GM23338 (cell line): ENCODE data around the gene CUX1. TPM values are rescaled to one million over a fixed set of nuclear protein-coding genes. Genes with fewer than 3 reads are reported as not detected.
"Not testable (repeated sequence)": the region's sequence is repeated elsewhere in the genome, so short reads cannot be mapped to it uniquely, and the experiment has no call there.

Source experiments
- ATAC-seq: fragments of 200-7000 bp; cut with Tn5 transposase; 3 replicates; pipeline ENCODE4 v1.9.1; 2020
- DNase-seq: peaks from one replicate; pipeline ENCODE4 v3.0.0-alpha.2; 2015; ENCODE audit warnings: low spot score
- H2AFZ ChIP-seq: fragments of 200-600 bp; sonication (generic); 2 replicates; pipeline ENCODE4 v1.8.0; 2016; ENCODE audit warnings: antibody characterized with exemption, mild to moderate bottlenecking, moderate library complexity
- H3F3A ChIP-seq: fragments of 200-600 bp; sonication (generic); replicated peaks from 2 replicates; pipeline ENCODE4 v1.8.0; 2017; ENCODE audit warnings: antibody characterized with exemption, mixed run types, low read depth
- H3K27ac ChIP-seq: fragments of 200-600 bp; sonication (generic); 2 replicates; pipeline ENCODE4 v1.6.1; 2016; ENCODE audit warnings: low read depth
- H3K27me3 ChIP-seq: fragments of 200-600 bp; sonication (generic); 2 replicates; pipeline ENCODE4 v1.8.0; 2016; ENCODE audit warnings: mild to moderate bottlenecking, mixed run types, moderate library complexity; ENCODE audit not compliant: insufficient read depth
- H3K36me3 ChIP-seq: fragments of 200-600 bp; sonication (generic); 2 replicates; pipeline ENCODE4 v1.8.0; 2016; ENCODE audit warnings: mild to moderate bottlenecking; ENCODE audit not compliant: insufficient read depth
- H3K4me1 ChIP-seq: fragments of 200-600 bp; sonication (generic); 2 replicates; pipeline ENCODE4 v1.8.0; 2016; ENCODE audit warnings: mild to moderate bottlenecking, moderate library complexity; ENCODE audit not compliant: insufficient read depth
- H3K4me2 ChIP-seq: fragments of 200-600 bp; sonication (generic); 2 replicates; pipeline ENCODE4 v1.7.1; 2017; ENCODE audit warnings: mixed run types
- H3K4me3 ChIP-seq: fragments of 200-600 bp; sonication (generic); 2 replicates; pipeline ENCODE4 v1.6.1; 2016; ENCODE audit warnings: mixed run types
- H3K79me2 ChIP-seq: fragments of 200-600 bp; sonication (generic); replicated peaks from 2 replicates; pipeline ENCODE4 v1.8.0; 2017; ENCODE audit warnings: mild to moderate bottlenecking; ENCODE audit not compliant: insufficient read depth
- H3K9me2 ChIP-seq: fragments of 200-600 bp; sonication (generic); 2 replicates; pipeline ENCODE4 v1.8.0; 2017; ENCODE audit not compliant: insufficient read depth
- H4K20me1 ChIP-seq: fragments of 200-600 bp; sonication (generic); replicated peaks from 2 replicates; pipeline ENCODE4 v1.8.0; 2017; ENCODE audit warnings: mild to moderate bottlenecking; ENCODE audit not compliant: insufficient read depth
- H3K27ac Mint-ChIP-seq: 2 replicates; pipeline ENCODE4 v1.8.0; 2020; ENCODE audit warnings: inconsistent platforms, mild to moderate bottlenecking, moderate library complexity, mixed read lengths
- H3K27me3 Mint-ChIP-seq: 3 replicates; pipeline ENCODE4 v1.8.0; 2022; ENCODE audit warnings: low read depth, mild to moderate bottlenecking, moderate library complexity, mixed read lengths, inconsistent platforms; ENCODE audit not compliant: insufficient read depth, poor library complexity
- H3K36me3 Mint-ChIP-seq: 3 replicates; pipeline ENCODE4 v1.8.0; 2021; ENCODE audit warnings: low read depth, mild to moderate bottlenecking, inconsistent platforms, moderate library complexity, mixed read lengths
- H3K4me1 Mint-ChIP-seq: 3 replicates; pipeline ENCODE4 v1.8.0; 2020; ENCODE audit warnings: mild to moderate bottlenecking, inconsistent platforms, mixed read lengths
- H3K4me3 Mint-ChIP-seq: 3 replicates; pipeline ENCODE4 v1.8.0; 2021; ENCODE audit warnings: moderate library complexity, mild to moderate bottlenecking, inconsistent platforms, mixed read lengths
- H3K9me3 Mint-ChIP-seq: 3 replicates; pipeline ENCODE4 v1.8.0; 2020; ENCODE audit warnings: moderate library complexity, mild to moderate bottlenecking, inconsistent platforms, mixed read lengths
- CREB1 ChIP-seq: fragments of 250-450 bp; sonication (Bioruptor Pico); IDR thresholded peaks from 2 replicates; pipeline ENCODE4 v1.5.0; 2020; ENCODE audit warnings: low read depth, mild to moderate bottlenecking, moderate library complexity
- EZH2phosphoT487 ChIP-seq: fragments of 200-600 bp; sonication (generic); IDR thresholded peaks from one replicate; pipeline ENCODE4 v1.8.1; 2018; ENCODE audit warnings: antibody characterized with exemption; ENCODE audit not compliant: unreplicated experiment
- REST ChIP-seq: IDR thresholded peaks from one replicate; pipeline ENCODE4 v1.6.1; 2018; ENCODE audit warnings: antibody characterized with exemption; ENCODE audit not compliant: unreplicated experiment
- ZNF114 ChIP-seq: fragments of 250-450 bp; sonication (Bioruptor Pico); IDR thresholded peaks from 2 replicates; pipeline ENCODE4 v1.5.0; 2020; ENCODE audit warnings: mild to moderate bottlenecking, moderate library complexity
- ZNF331 ChIP-seq: fragments of 250-450 bp; sonication (Bioruptor Pico); IDR thresholded peaks from 2 replicates; pipeline ENCODE4 v1.5.0; 2020; ENCODE audit warnings: low read depth, mild to moderate bottlenecking, moderate library complexity
- ZNF462 ChIP-seq: fragments of 250-450 bp; sonication (Bioruptor Pico); IDR thresholded peaks from 2 replicates; pipeline ENCODE4 v1.5.0; 2020; ENCODE audit warnings: mild to moderate bottlenecking, moderate library complexity
- polyA plus RNA-seq: library from polyadenylated mRNA; unstranded; fragments of >200 nt; fragmentation: Nextera tagmentation; extraction: Ambion mirVana; gene quantifications from 2 replicates; pipeline ENCODE4 v1.2.1, GENCODE V29; 2016
- total RNA-seq: library from RNA; depleted of rRNA; stranded (reverse); fragments of >200 nt; shearing (Covaris generic); gene quantifications from 2 replicates; pipeline ENCODE4 v1.2.3, GENCODE V29; 2014

The CUX1 gene
- total and polyA plus RNA-seq, 2 experiments from 2014 or later: 49.9 to 64.0 TPM

- not testable (repeated sequence) for H2AFZ ChIP-seq, H3K27ac ChIP-seq, H3K36me3 ChIP-seq, H3K9me2 ChIP-seq, H3K4me3 Mint-ChIP-seq, H3F3A ChIP-seq, H3K27ac Mint-ChIP-seq, DNase-seq, ATAC-seq, H3K36me3 Mint-ChIP-seq, H3K27me3 Mint-ChIP-seq, H3K4me3 ChIP-seq, H3K27me3 ChIP-seq, H3K4me2 ChIP-seq, H3K9me3 Mint-ChIP-seq
- peaks cover 54% of the 10 kb centered on the region for H3K4me1 Mint-ChIP-seq
- Histone ChIP-seq H3K79me2 (peaks cover 100% of the 10 kb centered on the region), H3K4me1 (peaks cover 36% of the 10 kb centered on the region), H4K20me1 (peaks cover 68% of the 10 kb centered on the region)
These were observed 69.9 kb downstream of the CUX1 start for GRCh38 chr7:101887352-101887751.

- not testable (repeated sequence) for H3K27ac ChIP-seq
These were observed 71.1 kb downstream of the CUX1 start for GRCh38 chr7:101888564-101888963.

GRCh38 chr7:101890749-101891523 lies 73.5 kb downstream of the CUX1 start:
- H3K27ac ChIP-seq: no peak overlapping the region
- H3K27me3 Mint-ChIP-seq: peaks cover 4% of the 10 kb centered on the region
- H3K9me3 Mint-ChIP-seq: no peaks in the 10 kb centered on the region; the same call in 2 of the 3 replicates
- H3K79me2 ChIP-seq: peaks cover 100% of the 10 kb centered on the region
- no peak overlapping the region for H3K4me2 ChIP-seq
- no peak overlapping the region for H3K4me3 Mint-ChIP-seq
- H3K36me3 Mint-ChIP-seq: peaks cover 7% of the 10 kb centered on the region; the same call in 1 of the 3 replicates
- no peaks in the 10 kb centered on the region for H3K27me3 ChIP-seq
- H2AFZ ChIP-seq: no peak overlapping the region
- H3K4me3 ChIP-seq: no peak overlapping the region
- peaks cover 62% of the 10 kb centered on the region for H4K20me1 ChIP-seq
- no peaks in the 10 kb centered on the region for H3K36me3 ChIP-seq
- H3K9me2 ChIP-seq: no peaks in the 10 kb centered on the region
- H3K4me1 Mint-ChIP-seq: peaks cover 41% of the 10 kb centered on the region
- no peak for DNase-seq
- no peak overlapping the region; the same call in 1 of the 2 replicates for H3K27ac Mint-ChIP-seq
- H3F3A ChIP-seq: no peaks in the 10 kb centered on the region
- peaks cover 23% of the 10 kb centered on the region for H3K4me1 ChIP-seq
- no peak for ATAC-seq
- TF ChIP-seq REST: no peak
- TF ChIP-seq ZNF114 (CRISPR knock-in tag): no peak
- no peak for TF ChIP-seq ZNF331 (CRISPR knock-in tag)
- no peak for TF ChIP-seq ZNF462 (CRISPR knock-in tag)
- no peak for TF ChIP-seq EZH2phosphoT487
- TF ChIP-seq CREB1 (CRISPR knock-in tag): no peak

More at GRCh38 chr7:101888564-101888963, 71.1 kb downstream of the CUX1 start:
- Histone ChIP-seq H4K20me1 (peaks cover 67% of the 10 kb centered on the region), H3K4me1 (peaks cover 27% of the 10 kb centered on the region), H3K79me2 (peaks cover 100% of the 10 kb centered on the region)
- H3K27ac Mint-ChIP-seq, H3K4me3 Mint-ChIP-seq, H3K36me3 ChIP-seq, H3K27me3 ChIP-seq, H3K9me2 ChIP-seq, H3F3A ChIP-seq, DNase-seq, H3K36me3 Mint-ChIP-seq, H3K4me3 ChIP-seq, H3K9me3 Mint-ChIP-seq, H3K4me2 ChIP-seq, H2AFZ ChIP-seq, ATAC-seq, H3K27me3 Mint-ChIP-seq: not testable (repeated sequence)
- H3K4me1 Mint-ChIP-seq: peaks cover 49% of the 10 kb centered on the region
